Glutamatergic neuron (in vitro differentiated cells): ENCODE results near the gene ASB10. TPM values are rescaled to one million over a fixed set of nuclear protein-coding genes. Genes with fewer than 3 reads are reported as not detected.

Source experiments
- DNase-seq: peaks from one replicate; pipeline ENCODE4 v3.0.0; 2022
- H3K27ac Mint-ChIP-seq: one replicate; pipeline ENCODE4 v1.8.0; 2020; ENCODE audit warnings: mild to moderate bottlenecking, mixed read lengths, inconsistent platforms; ENCODE audit not compliant: unreplicated experiment
- H3K27me3 Mint-ChIP-seq: one replicate; pipeline ENCODE4 v1.8.0; 2020; ENCODE audit warnings: mild to moderate bottlenecking, moderate library complexity, mixed read lengths, inconsistent platforms; ENCODE audit not compliant: unreplicated experiment
- H3K36me3 Mint-ChIP-seq: one replicate; pipeline ENCODE4 v1.8.0; 2020; ENCODE audit warnings: mild to moderate bottlenecking, mixed read lengths, inconsistent platforms; ENCODE audit not compliant: unreplicated experiment
- H3K4me1 Mint-ChIP-seq: one replicate; pipeline ENCODE4 v1.8.0; 2020; ENCODE audit warnings: mild to moderate bottlenecking, low read depth, mixed read lengths, inconsistent platforms; ENCODE audit not compliant: unreplicated experiment
- H3K4me3 Mint-ChIP-seq: one replicate; pipeline ENCODE4 v1.8.0; 2020; ENCODE audit warnings: mild to moderate bottlenecking, mixed read lengths, inconsistent platforms; ENCODE audit not compliant: unreplicated experiment
- H3K9me3 Mint-ChIP-seq: one replicate; pipeline ENCODE4 v1.8.0; 2020; ENCODE audit warnings: mild to moderate bottlenecking, moderate library complexity, mixed read lengths, inconsistent platforms; ENCODE audit not compliant: unreplicated experiment
- CTCF ChIP-seq: fragments of 200-600 bp; sonication (generic); IDR thresholded peaks from one replicate; pipeline ENCODE4 v1.5.0; 2021; ENCODE audit not compliant: partially characterized antibody, unreplicated experiment
- total RNA-seq: library from RNA; stranded (reverse); fragmentation: NEBNext Ultra II Directional; extraction: Animal tissue kit (Norgen Biotek cat#: 25700); gene quantifications from one replicate; pipeline ENCODE4 v1.2.1, GENCODE V29; 2021; ENCODE audit not compliant: unreplicated experiment

Gene ASB10
- total RNA-seq, 1 donor from 2014 or later = not detected

GRCh38 chr7:151232917-151233701 lies 46.1 kb upstream of the ASB10 start:
- DNase-seq = peak; percentile 44
- peaks cover 13% of the 10 kb centered on the region for H3K4me1 Mint-ChIP-seq
- H3K9me3 Mint-ChIP-seq = peaks cover 13% of the 10 kb centered on the region
- no peak for TF ChIP-seq CTCF
- H3K36me3 Mint-ChIP-seq = no peaks in the 10 kb centered on the region
- H3K27ac Mint-ChIP-seq = peak overlapping the region; percentile 97
- H3K4me3 Mint-ChIP-seq = peak overlapping the region; percentile 98
- peaks cover 3% of the 10 kb centered on the region for H3K27me3 Mint-ChIP-seq

GRCh38 chr7:151232091-151232916 lies 45.3 kb upstream of the ASB10 start, which contains the start of gene CHPF2:
CHPF2 (plus strand) TSS chr7:151232483; CDS start chr7:151234012, 1,529 bp downstream.
- no peak for TF ChIP-seq CTCF
- H3K9me3 Mint-ChIP-seq = peaks cover 14% of the 10 kb centered on the region
- H3K36me3 Mint-ChIP-seq = no peaks in the 10 kb centered on the region
- peaks cover 5% of the 10 kb centered on the region for H3K27me3 Mint-ChIP-seq
- H3K27ac Mint-ChIP-seq = peak within 1 kb of the TSS; percentile 97
- H3K4me3 Mint-ChIP-seq = peak within 1 kb of the TSS; percentile 98
- peak; percentile 92 for DNase-seq
- peaks cover 16% of the 10 kb centered on the region for H3K4me1 Mint-ChIP-seq

DNA sequence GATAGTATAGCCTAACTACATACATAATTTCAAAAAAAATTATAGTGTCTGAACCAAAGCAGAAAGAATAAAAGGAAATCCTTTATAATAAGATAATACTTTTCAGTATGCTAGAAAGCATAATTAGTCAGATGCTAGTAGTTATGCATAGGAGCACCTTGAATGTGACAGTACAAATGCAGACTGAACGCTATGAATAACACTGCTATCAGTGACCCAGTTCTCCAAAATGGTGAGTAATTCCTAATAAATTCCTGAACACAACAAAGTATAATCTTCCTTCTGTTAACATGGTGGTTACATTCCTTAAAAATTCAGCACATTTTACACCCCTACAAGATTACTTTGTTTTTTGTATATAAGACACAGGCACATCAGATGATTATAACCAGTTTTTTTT lies 44.0 kb upstream of the ASB10 start:
- Mint-ChIP-seq H3K4me3 (peak overlapping the region; percentile 96), H3K27me3 (peaks cover 6% of the 10 kb centered on the region), H3K4me1 (peaks cover 18% of the 10 kb centered on the region), H3K36me3 (no peaks in the 10 kb centered on the region), H3K9me3 (peaks cover 12% of the 10 kb centered on the region), H3K27ac (no peak overlapping the region)
- no peak for TF ChIP-seq CTCF
- no peak for DNase-seq

GRCh38 chr7:151229249-151229648 lies 42.2 kb upstream of the ASB10 start:
- TF ChIP-seq CTCF = no peak
- Mint-ChIP-seq H3K9me3 (peaks cover 16% of the 10 kb centered on the region), H3K4me1 (peaks cover 25% of the 10 kb centered on the region), H3K36me3 (no peaks in the 10 kb centered on the region), H3K27ac (no peak overlapping the region), H3K27me3 (peaks cover 9% of the 10 kb centered on the region), H3K4me3 (no peak overlapping the region)
- DNase-seq = no peak
